CD4-positive, alpha-beta T cell (primary cell): ENCODE results near the gene DEGS2. TPM values are rescaled to one million over a fixed set of nuclear protein-coding genes. Genes with fewer than 3 reads are reported as not detected.

Experiments used
- ATAC-seq: fragments of 200-7000 bp; cut with Tn5 transposase; one replicate; pipeline ENCODE4 v1.10.0; 2022; ENCODE audit warnings: mild to moderate bottlenecking; ENCODE audit not compliant: poor library complexity
- CTCF ChIA-PET: fragments of 350-600 bp; sonication (Branson Sonifier 250); formaldehyde crosslinking; loops from one replicate; lab custom pipeline; 2021; ENCODE audit warnings: antibody characterized with exemption, inconsistent platforms; lab: Charles Lee
- POLR2A ChIA-PET: fragments of 350-600 bp; sonication (Branson Sonifier 250); formaldehyde crosslinking; loops from one replicate; lab custom pipeline; 2021; ENCODE audit warnings: antibody characterized with exemption, inconsistent platforms; lab: Charles Lee
- DNase-seq, 14 experiments: peaks; one replicate each; pipeline ENCODE4 v3.0.0-alpha.2; 2013 to 2020; ENCODE audit warnings: mixed read lengths in 2 of 14
- H3K27ac ChIP-seq, 2 donors: one replicate each; pipeline versions ENCODE4 v1.5.1 to v1.7.0; 2013; ENCODE audit warnings: low read length in 2 of 2, low read depth in 1 of 2, mild to moderate bottlenecking in 1 of 2
- H3K27me3 ChIP-seq, 2 experiments: 1 replicate in 1 of 2; 2 replicates in 1 of 2; pipeline versions ENCODE4 v1.6.1 to v1.7.0; 2013; ENCODE audit warnings: low read length in 2 of 2, control low read depth in 1 of 2, mild to moderate bottlenecking in 1 of 2, moderate library complexity in 1 of 2; ENCODE audit not compliant: insufficient read depth in 2 of 2, control insufficient read depth in 1 of 2
- H3K36me3 ChIP-seq: one replicate; pipeline ENCODE4 v1.6.1; 2013; ENCODE audit warnings: low read length, control low read depth; ENCODE audit not compliant: insufficient read depth
- H3K4me1 ChIP-seq: one replicate; pipeline ENCODE4 v1.6.1; 2013; ENCODE audit warnings: low read length, control low read depth; ENCODE audit not compliant: insufficient read depth
- H3K4me3 ChIP-seq: one replicate; pipeline ENCODE4 v1.5.1; 2013; ENCODE audit warnings: mild to moderate bottlenecking, low read length, moderate library complexity
- H3K9me3 ChIP-seq, 2 experiments: 1 replicate in 1 of 2; 2 replicates in 1 of 2; pipeline versions ENCODE4 v1.6.1 to v1.7.0; 2013; ENCODE audit warnings: low read length in 2 of 2, mild to moderate bottlenecking in 2 of 2, control low read depth in 1 of 2, moderate library complexity in 1 of 2; ENCODE audit not compliant: control insufficient read depth in 1 of 2, insufficient read depth in 1 of 2
- H3K27ac Mint-ChIP-seq: one replicate; pipeline ENCODE4 v1.8.0; 2020; ENCODE audit warnings: mixed read lengths
- H3K27me3 Mint-ChIP-seq: one replicate; pipeline ENCODE4 v1.8.0; 2021; ENCODE audit warnings: mixed read lengths
- H3K36me3 Mint-ChIP-seq: one replicate; pipeline ENCODE4 v1.8.0; 2021; ENCODE audit warnings: low read depth, mixed read lengths
- H3K4me1 Mint-ChIP-seq: one replicate; pipeline ENCODE4 v1.8.0; 2021; ENCODE audit warnings: low read depth, mixed read lengths
- H3K4me3 Mint-ChIP-seq: one replicate; pipeline ENCODE4 v1.8.0; 2020; ENCODE audit warnings: mild to moderate bottlenecking, mixed read lengths
- H3K9me3 Mint-ChIP-seq: one replicate; pipeline ENCODE4 v1.8.0; 2020; ENCODE audit warnings: mixed read lengths
- intact Hi-C, 2 experiments: fragments of 100-400 bp; cut with DNase I in 1 of 2; cut with micrococcal nuclease in 1 of 2; formaldehyde crosslinking; loops; one replicate each; pipeline versions ENCODE4 v1.15.1 to v1.9.0; 2023 to 2025; cut with DNase I, micrococcal nuclease
- total RNA-seq, 174 experiments: library from RNA in 2 of 174; stranded (reverse) in 2 of 174; gene quantifications; one replicate each; pipeline ENCODE4 v1.2.3 and lab custom pipeline; 2021 to 2026
- TF ChIP-seq, protein P1 (sequence below): fragments of 200-600 bp; IDR thresholded peaks from one replicate; pipeline ENCODE4 v1.8.0; 2022; ENCODE audit warnings: antibody characterized with exemption, mild to moderate bottlenecking

Gene DEGS2
- total RNA-seq, 2 experiments from 2014 or later: 0.11 TPM; not detected in 1

GRCh38 chr14:100203962-100204834 is 44.8 kb upstream of the DEGS2 start:
- Mint-ChIP-seq H3K4me1 (no peaks in the 10 kb centered on the region), H3K9me3 (no peaks in the 10 kb centered on the region), H3K27me3 (no peaks in the 10 kb centered on the region), H3K27ac (no peak overlapping the region), H3K4me3 (no peak overlapping the region), H3K36me3 (no peaks in the 10 kb centered on the region)
- TF ChIP-seq, protein P1, sequence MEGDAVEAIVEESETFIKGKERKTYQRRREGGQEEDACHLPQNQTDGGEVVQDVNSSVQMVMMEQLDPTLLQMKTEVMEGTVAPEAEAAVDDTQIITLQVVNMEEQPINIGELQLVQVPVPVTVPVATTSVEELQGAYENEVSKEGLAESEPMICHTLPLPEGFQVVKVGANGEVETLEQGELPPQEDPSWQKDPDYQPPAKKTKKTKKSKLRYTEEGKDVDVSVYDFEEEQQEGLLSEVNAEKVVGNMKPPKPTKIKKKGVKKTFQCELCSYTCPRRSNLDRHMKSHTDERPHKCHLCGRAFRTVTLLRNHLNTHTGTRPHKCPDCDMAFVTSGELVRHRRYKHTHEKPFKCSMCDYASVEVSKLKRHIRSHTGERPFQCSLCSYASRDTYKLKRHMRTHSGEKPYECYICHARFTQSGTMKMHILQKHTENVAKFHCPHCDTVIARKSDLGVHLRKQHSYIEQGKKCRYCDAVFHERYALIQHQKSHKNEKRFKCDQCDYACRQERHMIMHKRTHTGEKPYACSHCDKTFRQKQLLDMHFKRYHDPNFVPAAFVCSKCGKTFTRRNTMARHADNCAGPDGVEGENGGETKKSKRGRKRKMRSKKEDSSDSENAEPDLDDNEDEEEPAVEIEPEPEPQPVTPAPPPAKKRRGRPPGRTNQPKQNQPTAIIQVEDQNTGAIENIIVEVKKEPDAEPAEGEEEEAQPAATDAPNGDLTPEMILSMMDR: no peak
- Histone ChIP-seq H3K36me3 (no peaks in the 10 kb centered on the region), H3K4me3 (no peak overlapping the region), H3K4me1 (no peaks in the 10 kb centered on the region), H3K27me3 (no peaks in the 10 kb centered on the region), H3K9me3 (no peaks in the 10 kb centered on the region), H3K27ac (no peak overlapping the region)
- ChIA-PET POLR2A (interaction anchor here (1.2 to 1.9 kb wide), 3 partner anchors 9 to 20 kb away, joined by 3 to 6 read pairs (median 5); no protein-coding TSS in a partner anchor), CTCF (interaction anchor here (1.4 kb wide), 1 partner anchor 257 kb away, joined by 6 read pairs; no protein-coding TSS in a partner anchor)
- ATAC-seq: no peak
- intact Hi-C loops: no loop called here
- no peak for DNase-seq

- Mint-ChIP-seq H3K36me3 (no peaks in the 10 kb centered on the region), H3K4me3 (no peak overlapping the region), H3K4me1 (no peaks in the 10 kb centered on the region), H3K27me3 (no peaks in the 10 kb centered on the region), H3K27ac (no peak overlapping the region), H3K9me3 (no peaks in the 10 kb centered on the region)
- intact Hi-C loops: no loop called here
- no peaks in the 10 kb centered on the region for H3K36me3 ChIP-seq
- ChIA-PET POLR2A (no interaction called here), CTCF (no interaction called here)
- no peak for ATAC-seq
- no peaks in the 10 kb centered on the region for H3K9me3 ChIP-seq
- no peaks in the 10 kb centered on the region for H3K4me1 ChIP-seq
- DNase-seq: no peak
- TF ChIP-seq, protein P1: no peak
- no peaks in the 10 kb centered on the region for H3K27me3 ChIP-seq
- H3K4me3 ChIP-seq: no peak overlapping the region
- no peak overlapping the region for H3K27ac ChIP-seq
Measured at GRCh38 chr14:100203146-100203545, 43.7 kb upstream of the DEGS2 start.

DNA sequence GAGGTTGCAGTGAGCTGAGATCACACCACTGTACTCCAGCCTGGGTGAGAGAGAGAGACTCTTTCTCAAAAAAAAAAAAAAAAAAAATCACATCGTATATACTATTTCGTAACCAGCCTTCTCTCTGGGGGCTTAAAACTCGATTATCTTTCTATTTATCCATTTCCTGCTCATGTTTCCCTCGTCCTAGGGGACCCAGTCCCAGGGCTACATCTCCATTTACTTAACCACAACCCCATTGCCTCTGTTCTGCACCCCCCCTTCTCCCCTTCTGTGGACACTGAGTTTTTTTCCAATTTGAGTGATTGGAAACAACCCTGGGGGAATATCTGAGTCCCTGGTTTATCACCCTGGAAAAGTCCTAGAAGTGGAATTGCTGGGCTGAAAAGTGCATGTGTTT is 43.3 kb upstream of the DEGS2 start:
- no peak overlapping the region for H3K4me3 ChIP-seq

More for the DNA sequence above, 43.3 kb upstream of the DEGS2 start:
- H3K36me3 ChIP-seq: no peaks in the 10 kb centered on the region
- H3K4me1 ChIP-seq: no peaks in the 10 kb centered on the region
- POLR2A ChIA-PET: no interaction called here
- CTCF ChIA-PET: no interaction called here
- H3K27ac ChIP-seq: no peak overlapping the region
- Mint-ChIP-seq H3K4me3 (no peak overlapping the region), H3K36me3 (no peaks in the 10 kb centered on the region), H3K9me3 (no peaks in the 10 kb centered on the region), H3K4me1 (no peaks in the 10 kb centered on the region), H3K27me3 (no peaks in the 10 kb centered on the region), H3K27ac (no peak overlapping the region)
- DNase-seq: no peak
- intact Hi-C loops: no loop called here
- H3K27me3 ChIP-seq: no peaks in the 10 kb centered on the region
- no peaks in the 10 kb centered on the region for H3K9me3 ChIP-seq
- TF ChIP-seq, protein P1: no peak
- no peak for ATAC-seq
